ENCODE data around the gene CRIP1. TPM values are rescaled to one million over a fixed set of nuclear protein-coding genes. Genes with fewer than 3 reads are reported as not detected.

The CRIP1 gene
- total and polyA plus RNA-seq, 12 donors: 34.0 to 170 (median 56.0) TPM

GRCh38 chr14:105473677-105474482 is 12.8 kb upstream of the CRIP1 start:
- Histone ChIP-seq H3K4me1 (peaks cover 46 to 78% (median 76%) of the 10 kb centered on the region in 9 donors), H3K27me3 (peaks cover 0 to 47% (median 0%) of the 10 kb centered on the region in 7 donors), H3K9me3 (no peaks in the 10 kb centered on the region), H3K27ac (peak overlapping the region; percentile 80 to 100 (median 100)), H3K4me3 (peak overlapping the region; percentile 49 to 100 (median 66)), H3K36me3 (peaks cover 0 to 19% (median 0%) of the 10 kb centered on the region in 9 donors)
- DNase-seq (peak; percentile 98), ATAC-seq (peak; percentile 35 to 63 (median 48))
- WGBS, 2 donors: 2% methylated on average over 57 to 60 of the region's 60 CpGs
- TF ChIP-seq, protein P1, sequence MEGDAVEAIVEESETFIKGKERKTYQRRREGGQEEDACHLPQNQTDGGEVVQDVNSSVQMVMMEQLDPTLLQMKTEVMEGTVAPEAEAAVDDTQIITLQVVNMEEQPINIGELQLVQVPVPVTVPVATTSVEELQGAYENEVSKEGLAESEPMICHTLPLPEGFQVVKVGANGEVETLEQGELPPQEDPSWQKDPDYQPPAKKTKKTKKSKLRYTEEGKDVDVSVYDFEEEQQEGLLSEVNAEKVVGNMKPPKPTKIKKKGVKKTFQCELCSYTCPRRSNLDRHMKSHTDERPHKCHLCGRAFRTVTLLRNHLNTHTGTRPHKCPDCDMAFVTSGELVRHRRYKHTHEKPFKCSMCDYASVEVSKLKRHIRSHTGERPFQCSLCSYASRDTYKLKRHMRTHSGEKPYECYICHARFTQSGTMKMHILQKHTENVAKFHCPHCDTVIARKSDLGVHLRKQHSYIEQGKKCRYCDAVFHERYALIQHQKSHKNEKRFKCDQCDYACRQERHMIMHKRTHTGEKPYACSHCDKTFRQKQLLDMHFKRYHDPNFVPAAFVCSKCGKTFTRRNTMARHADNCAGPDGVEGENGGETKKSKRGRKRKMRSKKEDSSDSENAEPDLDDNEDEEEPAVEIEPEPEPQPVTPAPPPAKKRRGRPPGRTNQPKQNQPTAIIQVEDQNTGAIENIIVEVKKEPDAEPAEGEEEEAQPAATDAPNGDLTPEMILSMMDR (IDR thresholded peaks at IDR 0.05): peak in 1 of 9 donors; percentile 5
- intact Hi-C loops (cut with DNase I): no loop called here

DNA sequence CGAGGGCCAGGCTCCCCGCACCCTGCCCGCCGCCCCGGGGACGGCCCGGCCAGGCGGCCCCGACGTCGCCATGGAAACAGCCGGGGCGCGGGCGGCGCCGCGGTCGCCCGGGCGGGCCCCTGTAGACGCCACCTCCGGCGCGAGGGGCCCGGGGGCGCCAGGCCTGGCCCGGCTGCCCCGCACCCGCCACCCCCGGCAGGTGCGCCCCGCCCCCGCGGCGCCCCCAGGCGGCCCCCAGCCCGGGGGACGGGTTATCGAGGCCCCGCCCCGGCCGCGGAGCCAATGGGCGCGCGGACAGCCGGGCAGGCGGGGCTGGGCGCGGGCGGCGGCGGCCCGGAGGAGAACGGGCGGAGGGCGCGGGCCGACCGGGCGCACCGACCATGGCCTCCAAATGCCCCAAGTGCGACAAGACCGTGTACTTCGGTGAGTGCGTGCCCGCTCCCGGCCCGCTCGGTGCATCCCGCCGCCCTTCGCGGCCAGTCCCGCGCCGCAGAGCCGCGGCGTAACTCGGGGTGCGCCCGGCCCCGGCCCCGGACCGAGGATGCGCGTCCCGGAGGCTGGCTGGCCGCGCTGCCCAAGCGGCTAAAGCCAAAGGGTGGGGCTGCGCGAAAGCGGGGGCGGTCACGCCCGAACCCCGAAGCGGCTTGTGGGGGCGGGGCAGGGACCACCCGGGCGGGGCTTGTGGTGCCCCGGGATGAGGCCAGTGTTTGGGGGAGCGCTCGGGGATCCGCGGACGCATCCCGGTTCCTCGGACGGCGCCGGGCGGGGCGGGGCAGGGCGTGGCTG is 12.0 kb upstream of the CRIP1 start, which contains the start of gene CRIP2:
Gene CRIP2, plus strand, starts transcription at position 339 of the 786 bp plus-strand sequence. Its CDS starts 42 bp downstream, at position 381.
- DNase-seq: peak; percentile 57 to 78
- H3K4me3 ChIP-seq: peak within 1 kb of the TSS; percentile 73 to 100 (median 98)

GRCh38 chr14:105475269-105476096 is 11.2 kb upstream of the CRIP1 start:
- H3K4me3 ChIP-seq: peak overlapping the region; percentile 67 to 100 (median 98)
- peak in 7 of 8 donors; percentile 0 to 43 (median 20) for ATAC-seq
- DNase-seq: peak; percentile 79 to 80
- peak overlapping the region; percentile 92 to 100 (median 100) for H3K27ac ChIP-seq
- WGBS, 2 donors: 2% methylated on average over 44 to 48 of the region's 48 CpGs
- H3K9me3 ChIP-seq: no peaks in the 10 kb centered on the region
- peaks cover 0 to 62% (median 0%) of the 10 kb centered on the region in 7 donors for H3K27me3 ChIP-seq
- peaks cover 37 to 78% (median 72%) of the 10 kb centered on the region in 9 donors for H3K4me1 ChIP-seq
- peaks cover 0 to 26% (median 5%) of the 10 kb centered on the region in 9 donors for H3K36me3 ChIP-seq
- intact Hi-C loops (cut with DNase I): no loop called here
- TF ChIP-seq, protein P1 (IDR thresholded peaks at IDR 0.05): no peak

More for the DNA sequence above, 12.0 kb upstream of the CRIP1 start, which contains the start of gene CRIP2:
- Histone ChIP-seq H3K27me3 (peaks cover 0 to 55% (median 0%) of the 10 kb centered on the region in 7 donors), H3K9me3 (no peaks in the 10 kb centered on the region), H3K36me3 (peaks cover 0 to 23% (median 5%) of the 10 kb centered on the region in 9 donors), H3K27ac (peak within 1 kb of the TSS; percentile 92 to 100 (median 100)), H3K4me1 (peaks cover 38 to 78% (median 72%) of the 10 kb centered on the region in 9 donors)
- WGBS, 2 donors: 1% methylated on average over 67 to 118 of the region's 118 CpGs
- TF ChIP-seq, protein P1 (IDR thresholded peaks at IDR 0.05): no peak
- intact Hi-C loops (cut with DNase I): no loop called here
- ATAC-seq: peak in 3 of 8 donors; percentile 9 to 23 (median 12)
